Large intestine (tissue), 3 donors: ENCODE results near the gene FAM13C. TPM values are rescaled to one million over a fixed set of nuclear protein-coding genes. Genes with fewer than 3 reads are reported as not detected.
A peak's percentile ranks its signal among the peaks of the same experiment; 100 is the strongest.

ENCODE experiments used
- DNase-seq, 2 donors: peaks; one replicate each; pipeline versions ENCODE4 v3.0.0 to v3.0.0-alpha.2; 2013
- H3K27ac ChIP-seq: one replicate; pipeline ENCODE4 v1.5.1; 2013; ENCODE audit warnings: low read length
- H3K27me3 ChIP-seq: 2 replicates; pipeline ENCODE4 v1.6.1; 2013; ENCODE audit warnings: low read length; ENCODE audit not compliant: control insufficient read depth, insufficient read depth
- H3K36me3 ChIP-seq: 2 replicates; pipeline ENCODE4 v1.6.1; 2013; ENCODE audit warnings: low read length; ENCODE audit not compliant: control insufficient read depth, insufficient read depth
- H3K4me1 ChIP-seq: one replicate; pipeline ENCODE4 v1.6.1; 2013; ENCODE audit warnings: low read length; ENCODE audit not compliant: control insufficient read depth, insufficient read depth
- H3K4me3 ChIP-seq: one replicate; pipeline ENCODE4 v1.5.1; 2013; ENCODE audit warnings: low read length
- H3K9me3 ChIP-seq: one replicate; pipeline ENCODE4 v1.6.1; 2013; ENCODE audit warnings: mild to moderate bottlenecking, low read depth, low read length, moderate library complexity; ENCODE audit not compliant: control insufficient read depth
- WGBS: methylation state at CpG from one replicate; pipeline ENCODE4 v1.1.5; 2013; ENCODE audit warnings: low lambda C conversion rate; ENCODE audit not compliant: insufficient coverage; 5-methylcytosine and 5-hydroxymethylcytosine counted together
- polyA plus RNA-seq: library from polyadenylated mRNA; unstranded; fragments of 120-200 nt; gene quantifications from one replicate; pipeline ENCODE4 v1.2.1, GENCODE V29; 2013

Gene FAM13C
- polyA plus RNA-seq, 1 donor, result 5.7 TPM

- Histone ChIP-seq H3K9me3 (no peaks in the 10 kb centered on the region), H3K4me3 (no peak overlapping the region), H3K27me3 (peaks cover 7% of the 10 kb centered on the region), H3K4me1 (peaks cover 4% of the 10 kb centered on the region), H3K36me3 (no peaks in the 10 kb centered on the region), H3K27ac (no peak overlapping the region)
- WGBS, result no CpG with 5 or more reads among the region's 3 CpGs
- DNase-seq, result no peak
These were observed 1.2 kb upstream of the FAM13C start for GRCh38 chr10:59363446-59363958.

DNA sequence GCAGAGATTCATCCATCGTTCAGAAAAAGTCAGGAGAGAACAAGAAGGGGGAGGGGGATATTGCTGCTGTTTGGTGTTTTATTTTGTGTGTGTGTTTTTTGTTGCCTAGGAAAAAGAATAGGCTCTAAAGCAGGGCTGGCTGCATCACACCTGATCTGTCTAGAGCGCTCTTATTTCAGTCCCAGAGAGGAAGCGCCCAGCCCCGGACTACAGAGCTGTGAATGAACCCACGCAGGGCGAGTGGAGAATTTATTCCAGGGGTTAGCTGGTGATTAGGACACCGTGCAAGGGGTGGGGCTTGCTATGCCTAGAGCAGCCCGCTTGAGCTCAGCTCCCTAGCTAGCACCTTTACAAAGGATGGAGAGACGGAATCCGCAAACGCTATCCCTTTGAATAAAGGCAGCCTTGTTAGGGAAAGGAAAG lies 621 bp upstream of the FAM13C start:
- Histone ChIP-seq H3K4me3 (peak overlapping the region; percentile 46), H3K36me3 (no peaks in the 10 kb centered on the region)
- no CpG with 5 or more reads among the region's 11 CpGs for WGBS

GRCh38 chr10:59361663-59362143 lies 646 bp downstream of the FAM13C start:
- H3K9me3 ChIP-seq, result no peaks in the 10 kb centered on the region
- WGBS, result no CpG with 5 or more reads among the region's 2 CpGs
- peaks cover 4% of the 10 kb centered on the region for H3K4me1 ChIP-seq
- peaks cover 7% of the 10 kb centered on the region for H3K27me3 ChIP-seq
- DNase-seq, result peak in 1 of 2 donors; percentile 16
- peak overlapping the region; percentile 18 for H3K27ac ChIP-seq
- peak overlapping the region; percentile 46 for H3K4me3 ChIP-seq
- H3K36me3 ChIP-seq, result no peaks in the 10 kb centered on the region

More for the DNA sequence above, 621 bp upstream of the FAM13C start:
- H3K27ac ChIP-seq, result no peak overlapping the region
- peaks cover 4% of the 10 kb centered on the region for H3K4me1 ChIP-seq
- peak; percentile 16 to 60 for DNase-seq
- peaks cover 7% of the 10 kb centered on the region for H3K27me3 ChIP-seq
- H3K9me3 ChIP-seq, result no peaks in the 10 kb centered on the region

DNA sequence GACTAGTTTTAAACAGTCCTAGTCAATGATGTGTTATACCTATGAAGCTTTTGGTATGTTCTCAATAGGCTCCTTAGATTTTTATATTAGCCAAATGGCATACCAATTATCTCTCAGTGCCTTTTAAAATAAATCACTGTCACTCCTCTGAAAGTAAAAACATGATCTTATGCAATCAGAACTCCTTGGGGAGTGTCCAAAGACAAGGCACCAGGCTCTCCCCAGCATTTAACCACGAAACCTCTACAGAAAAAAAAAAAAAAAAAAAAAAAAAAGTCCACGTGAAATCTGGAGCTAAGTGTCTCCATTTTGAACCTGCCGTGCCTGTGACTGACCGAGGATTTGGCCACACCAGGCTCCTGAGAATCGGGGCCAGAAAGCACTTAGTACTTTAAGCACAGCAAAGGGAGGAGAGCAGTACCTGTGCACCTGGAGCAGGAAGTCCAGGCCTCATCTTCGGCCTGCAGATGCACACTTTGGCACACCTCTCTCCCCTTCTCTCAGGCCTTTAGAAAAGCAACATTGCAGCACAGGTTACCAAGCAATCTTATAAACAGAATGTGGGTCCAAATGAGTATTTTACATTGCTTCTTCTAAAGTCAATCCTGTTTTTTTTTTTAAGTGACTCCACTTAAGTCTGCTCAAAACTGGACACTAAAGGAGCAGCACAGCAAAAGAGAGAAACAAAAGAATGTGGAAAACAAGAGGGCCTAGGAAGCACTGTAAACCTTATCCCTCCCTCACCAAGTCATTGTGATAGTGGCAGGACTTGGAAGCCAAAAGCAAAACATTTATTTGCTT lies 1.5 kb downstream of the FAM13C start:
- Histone ChIP-seq H3K4me3 (no peak overlapping the region), H3K27ac (no peak overlapping the region), H3K4me1 (peaks cover 4% of the 10 kb centered on the region), H3K9me3 (no peaks in the 10 kb centered on the region), H3K27me3 (peaks cover 7% of the 10 kb centered on the region), H3K36me3 (no peaks in the 10 kb centered on the region)
- no CpG with 5 or more reads among the region's 6 CpGs for WGBS
- DNase-seq, result no peak

DNA sequence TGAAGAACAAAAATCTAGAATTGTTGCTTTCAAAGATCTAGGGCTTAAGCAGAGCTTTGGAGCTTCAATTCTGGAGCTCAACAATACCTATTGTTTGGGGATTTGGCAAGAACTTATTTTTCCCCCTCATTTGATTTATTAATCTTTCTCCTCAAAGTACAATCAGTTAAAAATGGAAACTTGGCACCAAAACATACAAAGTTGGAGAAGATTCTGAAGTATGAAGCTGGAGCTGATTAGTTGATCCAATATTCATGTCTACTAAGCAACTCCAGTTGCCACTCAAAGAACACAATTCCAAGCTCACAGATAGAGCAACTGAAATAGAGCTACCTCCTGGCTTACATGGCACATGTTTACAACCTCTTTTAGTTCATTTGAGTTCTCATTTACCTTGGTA lies 3.8 kb downstream of the FAM13C start:
- Histone ChIP-seq H3K27me3 (peaks cover 5% of the 10 kb centered on the region), H3K4me3 (no peak overlapping the region), H3K4me1 (peaks cover 4% of the 10 kb centered on the region), H3K9me3 (no peaks in the 10 kb centered on the region), H3K27ac (no peak overlapping the region), H3K36me3 (no peaks in the 10 kb centered on the region)
- no peak for DNase-seq

- Histone ChIP-seq H3K36me3 (peaks cover 2% of the 10 kb centered on the region), H3K27me3 (no peaks in the 10 kb centered on the region), H3K4me1 (no peaks in the 10 kb centered on the region), H3K4me3 (no peak overlapping the region), H3K9me3 (no peaks in the 10 kb centered on the region), H3K27ac (no peak overlapping the region)
- DNase-seq, result no peak
These were observed 7.9 kb downstream of the FAM13C start for GRCh38 chr10:59354434-59354833.

- Histone ChIP-seq H3K9me3 (no peaks in the 10 kb centered on the region), H3K4me1 (no peaks in the 10 kb centered on the region), H3K36me3 (peaks cover 2% of the 10 kb centered on the region), H3K27me3 (no peaks in the 10 kb centered on the region), H3K4me3 (no peak overlapping the region), H3K27ac (no peak overlapping the region)
- no peak for DNase-seq
- WGBS, result 100% methylated on average over 2 of the region's 2 CpGs
These were observed 11.8 kb downstream of the FAM13C start for GRCh38 chr10:59350558-59350957.

DNA sequence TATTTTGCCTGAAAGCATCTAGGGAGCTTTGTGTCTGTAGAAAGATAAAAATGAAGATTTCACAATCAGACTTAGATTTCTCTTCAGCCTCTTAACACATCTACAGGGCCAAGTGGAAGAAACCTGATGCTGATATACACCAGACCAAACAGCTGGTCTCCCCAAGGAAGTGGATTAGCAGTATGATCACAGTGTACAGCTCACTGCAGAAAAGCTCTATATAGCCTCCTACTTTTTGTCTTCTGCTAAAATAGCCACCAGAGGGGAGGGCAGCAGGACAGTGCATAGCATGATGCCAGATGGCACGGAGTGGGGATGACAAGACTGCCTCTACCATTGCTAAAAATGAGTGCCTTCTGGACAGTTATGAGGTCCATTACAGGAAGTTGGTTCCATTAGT lies 16.0 kb downstream of the FAM13C start:
- Histone ChIP-seq H3K4me1 (no peaks in the 10 kb centered on the region), H3K27ac (no peak overlapping the region), H3K4me3 (no peak overlapping the region), H3K9me3 (no peaks in the 10 kb centered on the region), H3K27me3 (no peaks in the 10 kb centered on the region), H3K36me3 (peaks cover 2% of the 10 kb centered on the region)
- DNase-seq, result no peak
- no CpG with 5 or more reads among the region's 1 CpG for WGBS

- no peaks in the 10 kb centered on the region for H3K27me3 ChIP-seq
- 100% methylated on average over 1 of the region's 1 CpG for WGBS
- H3K9me3 ChIP-seq, result no peaks in the 10 kb centered on the region
- H3K27ac ChIP-seq, result no peak overlapping the region
- no peak overlapping the region for H3K4me3 ChIP-seq
- DNase-seq, result no peak
- no peaks in the 10 kb centered on the region for H3K4me1 ChIP-seq
- no peaks in the 10 kb centered on the region for H3K36me3 ChIP-seq
These were observed 19.6 kb downstream of the FAM13C start for GRCh38 chr10:59342723-59343122.

DNA sequence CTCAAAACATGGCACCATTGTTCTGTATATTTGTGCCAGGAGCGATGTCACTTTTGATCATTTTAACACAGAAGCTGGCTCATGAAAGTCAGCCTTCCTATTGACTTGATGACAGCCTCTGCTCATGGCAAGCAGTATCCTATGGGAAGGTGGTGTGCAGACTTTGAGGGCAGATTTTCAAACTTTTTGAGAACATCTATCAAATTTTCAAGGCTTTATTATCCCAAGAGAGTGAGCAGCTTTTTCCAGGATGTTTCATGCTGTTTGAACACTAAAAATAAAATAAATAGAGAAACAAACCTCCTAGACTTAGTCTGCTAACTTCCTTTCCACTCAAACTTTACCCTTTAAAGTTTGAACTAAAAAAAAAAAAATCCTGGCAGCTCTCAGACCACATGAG lies 20.3 kb downstream of the FAM13C start:
- no peak overlapping the region for H3K27ac ChIP-seq
- no CpG with 5 or more reads among the region's 1 CpG for WGBS
- H3K4me1 ChIP-seq, result no peaks in the 10 kb centered on the region
- no peak for DNase-seq
- H3K9me3 ChIP-seq, result no peaks in the 10 kb centered on the region
- H3K36me3 ChIP-seq, result no peaks in the 10 kb centered on the region
- H3K4me3 ChIP-seq, result no peak overlapping the region
- no peaks in the 10 kb centered on the region for H3K27me3 ChIP-seq

DNA sequence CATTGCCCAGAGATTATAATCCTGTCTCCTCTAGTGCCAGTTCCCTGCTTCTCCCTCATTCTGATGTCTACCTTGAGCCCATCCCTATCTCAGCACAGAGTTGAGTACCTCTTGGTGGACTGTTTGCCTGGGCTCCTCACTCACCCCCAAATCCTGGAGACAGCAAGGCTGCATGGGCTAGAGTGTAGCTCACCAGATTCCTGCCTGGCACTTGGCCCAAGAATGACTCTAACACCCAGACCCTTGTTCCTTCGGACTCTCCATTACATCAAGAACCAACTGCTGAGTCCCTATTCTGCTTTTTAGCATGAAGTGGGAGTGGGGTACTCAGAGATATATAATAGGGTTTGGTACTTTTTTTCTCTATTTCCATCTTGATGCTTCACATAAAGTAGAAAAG lies 22.1 kb downstream of the FAM13C start:
- Histone ChIP-seq H3K27ac (no peak overlapping the region), H3K27me3 (no peaks in the 10 kb centered on the region), H3K4me1 (no peaks in the 10 kb centered on the region), H3K36me3 (no peaks in the 10 kb centered on the region), H3K4me3 (no peak overlapping the region), H3K9me3 (no peaks in the 10 kb centered on the region)
- WGBS, result no CpG with 5 or more reads among the region's 1 CpG
- no peak for DNase-seq
